ENCODE results near the gene TEX2. TPM values are rescaled to one million over a fixed set of nuclear protein-coding genes. Genes with fewer than 3 reads are reported as not detected.

TEX2 gene
- polyA plus RNA-seq, 3 donors: 6.5 to 8.7 (median 7.8) TPM

DNA sequence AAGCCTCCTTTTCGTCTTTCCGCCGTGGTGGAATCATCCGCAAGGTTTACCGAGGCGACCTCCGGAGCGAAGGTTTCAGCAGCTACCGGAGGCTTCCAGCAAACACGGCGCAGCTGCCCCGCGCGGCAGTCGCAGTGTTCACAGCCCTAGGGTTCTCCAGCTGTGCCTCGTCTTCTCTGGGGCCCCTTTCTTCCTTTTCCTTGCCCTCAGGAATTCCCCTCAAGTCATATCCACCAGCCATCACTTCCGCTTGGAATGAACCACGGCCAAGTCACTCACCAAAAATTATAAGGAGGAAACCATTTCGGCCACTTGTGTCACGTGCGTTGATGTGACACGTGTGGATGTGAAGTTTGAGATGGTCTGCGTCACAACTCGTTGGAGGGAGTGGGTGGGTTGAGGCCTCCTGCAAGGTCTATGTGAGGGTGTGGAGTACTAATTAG lies 132.5 kb downstream of the TEX2 start:
- TF ChIP-seq, protein P1, sequence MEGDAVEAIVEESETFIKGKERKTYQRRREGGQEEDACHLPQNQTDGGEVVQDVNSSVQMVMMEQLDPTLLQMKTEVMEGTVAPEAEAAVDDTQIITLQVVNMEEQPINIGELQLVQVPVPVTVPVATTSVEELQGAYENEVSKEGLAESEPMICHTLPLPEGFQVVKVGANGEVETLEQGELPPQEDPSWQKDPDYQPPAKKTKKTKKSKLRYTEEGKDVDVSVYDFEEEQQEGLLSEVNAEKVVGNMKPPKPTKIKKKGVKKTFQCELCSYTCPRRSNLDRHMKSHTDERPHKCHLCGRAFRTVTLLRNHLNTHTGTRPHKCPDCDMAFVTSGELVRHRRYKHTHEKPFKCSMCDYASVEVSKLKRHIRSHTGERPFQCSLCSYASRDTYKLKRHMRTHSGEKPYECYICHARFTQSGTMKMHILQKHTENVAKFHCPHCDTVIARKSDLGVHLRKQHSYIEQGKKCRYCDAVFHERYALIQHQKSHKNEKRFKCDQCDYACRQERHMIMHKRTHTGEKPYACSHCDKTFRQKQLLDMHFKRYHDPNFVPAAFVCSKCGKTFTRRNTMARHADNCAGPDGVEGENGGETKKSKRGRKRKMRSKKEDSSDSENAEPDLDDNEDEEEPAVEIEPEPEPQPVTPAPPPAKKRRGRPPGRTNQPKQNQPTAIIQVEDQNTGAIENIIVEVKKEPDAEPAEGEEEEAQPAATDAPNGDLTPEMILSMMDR (IDR thresholded peaks at IDR 0.05): no peak
- peaks cover 52% of the 10 kb centered on the region for H3K4me1 Mint-ChIP-seq

DNA sequence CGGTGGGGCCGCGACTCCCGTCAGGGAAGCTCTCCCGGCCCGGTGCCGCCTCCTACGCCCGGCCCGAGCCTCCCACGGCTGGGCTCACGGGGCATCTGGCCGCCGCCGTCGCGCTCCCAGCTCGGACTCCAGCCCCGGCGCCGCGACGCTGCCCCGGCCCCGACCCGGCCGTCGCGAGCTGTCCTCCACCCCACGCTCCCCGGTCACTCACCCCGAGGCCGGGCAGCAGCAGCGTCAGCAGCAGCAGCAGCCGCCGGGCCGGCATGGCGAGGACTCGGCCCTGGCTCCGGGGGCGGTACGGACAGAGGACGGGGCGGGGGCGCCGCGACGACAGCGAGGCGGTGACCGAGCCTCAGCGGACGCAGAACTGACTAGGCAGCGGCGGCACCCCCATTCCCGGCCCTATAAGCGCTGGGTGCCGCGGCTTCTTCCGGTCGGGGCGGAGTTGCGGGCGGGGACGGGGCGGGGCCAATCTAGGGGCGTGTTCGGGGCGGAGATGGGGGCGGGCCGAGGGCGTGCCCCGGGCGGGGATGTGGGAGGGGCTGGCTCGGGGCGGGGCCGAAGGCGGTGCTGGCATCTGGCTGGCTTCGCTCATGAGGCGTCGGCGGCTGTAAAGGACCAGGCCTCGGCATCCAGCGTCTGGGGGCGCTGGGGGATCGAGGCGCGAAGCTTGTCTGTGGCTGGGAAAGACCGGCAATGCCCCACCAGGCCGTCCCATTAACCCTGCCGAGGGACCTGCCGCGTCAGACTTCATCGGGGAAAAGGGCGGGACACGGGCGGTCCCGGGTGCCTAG lies 133.1 kb downstream of the TEX2 start, which contains the start of gene ERN1:
ERN1 (minus strand) TSS at position 380 of the 794 bp plus-strand sequence; CDS start at position 265, 115 bp downstream.
- peak within 1 kb of the TSS; percentile 93 to 98 (median 97) for H3K27ac Mint-ChIP-seq
- Histone ChIP-seq H3K9ac (ENCODE audit: insufficient read depth, low read length, poor library complexity, severe bottlenecking) (peak within 1 kb of the TSS; percentile 95), H4K20me1 (ENCODE audit: insufficient read depth, low read length) (peaks cover 41% of the 10 kb centered on the region), H3K4me1 (ENCODE audit: control insufficient read depth in 1 of 2, insufficient read depth in 2 of 2, low read length in 2 of 2) (peaks cover 48 to 56% of the 10 kb centered on the region in 2 donors), H2AFZ (ENCODE audit: insufficient read depth, low read depth, low read length, poor library complexity, severe bottlenecking) (peak within 1 kb of the TSS; percentile 49), H3K27me3 (ENCODE audit: control insufficient read depth in 2 of 2, insufficient read depth in 2 of 2, low read length in 2 of 2) (no peaks in the 10 kb centered on the region), H3K9me3 (replicated peaks in 1 of 2; ENCODE audit: control insufficient read depth in 1 of 2, insufficient read depth in 1 of 2, low read length in 2 of 2) (no peaks in the 10 kb centered on the region), H3K27ac (ENCODE audit: low read depth in 1 of 2, low read length in 2 of 2) (peak within 1 kb of the TSS; percentile 93 to 99), H3K79me2 (ENCODE audit: insufficient read depth, low read length) (peaks cover 47% of the 10 kb centered on the region), H3K36me3 (replicated peaks in 1 of 2; ENCODE audit: control insufficient read depth in 1 of 2, insufficient read depth in 2 of 2, low read length in 2 of 2) (no peaks in the 10 kb centered on the region), H3K4me3 (replicated peaks in 1 of 3; ENCODE audit: low read depth in 2 of 3, low read length in 3 of 3) (peak within 1 kb of the TSS; percentile 76 to 98 (median 80)), H3K4me2 (replicated peaks; ENCODE audit: extremely low read depth, low read length, poor library complexity, severe bottlenecking) (peak within 1 kb of the TSS; percentile 92)
- no peaks in the 10 kb centered on the region for H3K9me3 Mint-ChIP-seq
- DNase-seq: peak; percentile 91 to 95 (median 93)
- TF ChIP-seq, protein P1 (IDR thresholded peaks at IDR 0.05): no peak
- peak within 1 kb of the TSS; percentile 97 for H3K4me3 Mint-ChIP-seq
- peaks cover 52% of the 10 kb centered on the region for H3K4me1 Mint-ChIP-seq
- under 1% methylated on average over 91 of the region's 98 CpGs for WGBS (ENCODE audit: insufficient coverage)
- intact Hi-C loops (cut with micrococcal nuclease): loop anchor here (2.0 to 5.0 kb wide), 6 partner anchors 17 to 213 kb away; partner anchors contain the start of gene GH1 (in 1 of the 2)
- peaks cover 17 to 18% of the 10 kb centered on the region in 2 donors for H3K36me3 Mint-ChIP-seq
- H3K27me3 Mint-ChIP-seq (ENCODE audit: low read depth in 3 of 3): no peaks in the 10 kb centered on the region

More for the DNA sequence above, 132.5 kb downstream of the TEX2 start:
- Mint-ChIP-seq H3K36me3 (peaks cover 12 to 14% of the 10 kb centered on the region in 2 donors), H3K27ac (peak overlapping the region; percentile 93 to 98 (median 97)), H3K27me3 (ENCODE audit: low read depth in 3 of 3) (no peaks in the 10 kb centered on the region), H3K4me3 (peak overlapping the region; percentile 80 to 88), H3K9me3 (no peaks in the 10 kb centered on the region)
- intact Hi-C loops (cut with micrococcal nuclease): loop anchor here (2.0 to 5.0 kb wide), 5 partner anchors 38 to 213 kb away; partner anchors contain the start of gene GH1 (in 1 of the 2)
- Histone ChIP-seq H3K9ac (ENCODE audit: insufficient read depth, low read length, poor library complexity, severe bottlenecking) (peak overlapping the region; percentile 95), H3K27me3 (ENCODE audit: control insufficient read depth in 2 of 2, insufficient read depth in 2 of 2, low read length in 2 of 2) (no peaks in the 10 kb centered on the region), H3K4me2 (replicated peaks; ENCODE audit: extremely low read depth, low read length, poor library complexity, severe bottlenecking) (peak overlapping the region; percentile 92), H2AFZ (ENCODE audit: insufficient read depth, low read depth, low read length, poor library complexity, severe bottlenecking) (peak overlapping the region; percentile 35), H3K4me1 (ENCODE audit: control insufficient read depth in 1 of 2, insufficient read depth in 2 of 2, low read length in 2 of 2) (peaks cover 48 to 56% of the 10 kb centered on the region in 2 donors), H3K79me2 (ENCODE audit: insufficient read depth, low read length) (peaks cover 41% of the 10 kb centered on the region), H3K4me3 (replicated peaks in 1 of 3; ENCODE audit: low read depth in 2 of 3, low read length in 3 of 3) (peak overlapping the region; percentile 49 to 98 (median 55)), H3K27ac (ENCODE audit: low read depth in 1 of 2, low read length in 2 of 2) (peak overlapping the region; percentile 93 to 99), H3K36me3 (replicated peaks in 1 of 2; ENCODE audit: control insufficient read depth in 1 of 2, insufficient read depth in 2 of 2, low read length in 2 of 2) (no peaks in the 10 kb centered on the region), H3K9me3 (replicated peaks in 1 of 2; ENCODE audit: control insufficient read depth in 1 of 2, insufficient read depth in 1 of 2, low read length in 2 of 2) (no peaks in the 10 kb centered on the region), H4K20me1 (ENCODE audit: insufficient read depth, low read length) (peaks cover 35% of the 10 kb centered on the region)
- WGBS (ENCODE audit: insufficient coverage): 3% methylated on average over 21 of the region's 24 CpGs
- peak; percentile 90 to 99 (median 93) for DNase-seq

Data from CD14-positive monocyte (primary cell).